SK-N-SH (cell line): ENCODE data around the gene CDS1.

Experiments used
- EP300 ChIP-seq, 2 experiments: IDR thresholded peaks; 2 replicates each; pipeline versions ENCODE4 v1.4.0 to v1.6.1; 2012; ENCODE audit warnings: borderline replicate concordance in 1 of 2, low read depth in 1 of 2, low read length in 1 of 2
- GABPA ChIP-seq: IDR thresholded peaks from 2 replicates; pipeline ENCODE4 v1.4.0; 2012; ENCODE audit warnings: low read depth, mild to moderate bottlenecking
- GATA2 ChIP-seq: sonication (generic); formaldehyde crosslinking; IDR thresholded peaks from 2 replicates; pipeline ENCODE4 v1.5.0; 2020; ENCODE audit warnings: mild to moderate bottlenecking, missing genetic modification reagents
- MAX ChIP-seq: IDR thresholded peaks from 2 replicates; pipeline ENCODE4 v1.4.0; 2012; ENCODE audit warnings: low read depth
- NFIC ChIP-seq: IDR thresholded peaks from 2 replicates; pipeline ENCODE4 v1.4.0; 2012; ENCODE audit warnings: borderline replicate concordance
- POLR2AphosphoS5 ChIP-seq: IDR thresholded peaks from 2 replicates; pipeline ENCODE4 v1.6.1; 2012; ENCODE audit warnings: low read depth, low read length
- TAF1 ChIP-seq: IDR thresholded peaks from 2 replicates; pipeline ENCODE4 v1.6.1; 2012; ENCODE audit warnings: low read depth, mild to moderate bottlenecking, low read length, moderate library complexity, borderline replicate concordance
- TF ChIP-seq, protein P1 (sequence below): fragments of 200-600 bp; sonication (generic); IDR thresholded peaks from 2 replicates; pipeline ENCODE4 v1.6.1; 2017; ENCODE audit warnings: antibody characterized with exemption, mild to moderate bottlenecking, moderate library complexity

DNA sequence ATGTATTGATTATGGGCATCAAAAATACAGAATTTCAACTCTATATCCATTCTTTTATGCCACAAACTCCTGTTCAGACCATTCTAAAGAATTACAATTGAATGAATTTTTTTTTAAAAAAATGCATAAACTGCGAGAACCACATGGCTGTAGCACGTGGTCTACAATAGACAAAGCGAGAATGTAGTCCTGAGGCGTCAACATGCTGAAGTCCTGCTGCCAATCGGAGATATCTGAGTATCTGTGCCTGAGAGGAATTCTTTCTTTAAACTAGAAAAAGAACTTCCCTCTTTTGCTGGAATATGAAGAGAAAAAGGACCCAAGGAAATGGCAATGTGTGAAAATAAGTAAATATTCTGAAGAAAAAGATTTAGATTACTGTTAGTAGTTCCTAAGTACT lies 105.7 kb downstream of the CDS1 start:
- TF ChIP-seq, protein P1, sequence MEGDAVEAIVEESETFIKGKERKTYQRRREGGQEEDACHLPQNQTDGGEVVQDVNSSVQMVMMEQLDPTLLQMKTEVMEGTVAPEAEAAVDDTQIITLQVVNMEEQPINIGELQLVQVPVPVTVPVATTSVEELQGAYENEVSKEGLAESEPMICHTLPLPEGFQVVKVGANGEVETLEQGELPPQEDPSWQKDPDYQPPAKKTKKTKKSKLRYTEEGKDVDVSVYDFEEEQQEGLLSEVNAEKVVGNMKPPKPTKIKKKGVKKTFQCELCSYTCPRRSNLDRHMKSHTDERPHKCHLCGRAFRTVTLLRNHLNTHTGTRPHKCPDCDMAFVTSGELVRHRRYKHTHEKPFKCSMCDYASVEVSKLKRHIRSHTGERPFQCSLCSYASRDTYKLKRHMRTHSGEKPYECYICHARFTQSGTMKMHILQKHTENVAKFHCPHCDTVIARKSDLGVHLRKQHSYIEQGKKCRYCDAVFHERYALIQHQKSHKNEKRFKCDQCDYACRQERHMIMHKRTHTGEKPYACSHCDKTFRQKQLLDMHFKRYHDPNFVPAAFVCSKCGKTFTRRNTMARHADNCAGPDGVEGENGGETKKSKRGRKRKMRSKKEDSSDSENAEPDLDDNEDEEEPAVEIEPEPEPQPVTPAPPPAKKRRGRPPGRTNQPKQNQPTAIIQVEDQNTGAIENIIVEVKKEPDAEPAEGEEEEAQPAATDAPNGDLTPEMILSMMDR = no peak
- TF ChIP-seq TAF1 = no peak
- no peak for TF ChIP-seq EP300 (IDR thresholded peaks at IDR 0.05; ENCODE audit: borderline replicate concordance in 1 of 2, low read depth in 1 of 2, low read length in 1 of 2)
- no peak for TF ChIP-seq POLR2AphosphoS5
- no peak for TF ChIP-seq GABPA
- no peak for TF ChIP-seq MAX
- no peak for TF ChIP-seq NFIC
- TF ChIP-seq GATA2 (CRISPR knock-in tag) = no peak
